NT2/D1 (cell line): ENCODE results near the gene MPPED1.
A peak's percentile ranks its signal among the peaks of the same experiment; 100 is the strongest.

Experiments
- DNase-seq: peaks from one replicate; pipeline ENCODE4 v3.0.0-alpha.2; 2011; ENCODE audit warnings: low read depth, low spot score
- H3K27me3 ChIP-seq: 2 replicates; pipeline ENCODE4 v1.6.0; 2011; ENCODE audit warnings: mild to moderate bottlenecking; ENCODE audit not compliant: insufficient read length, insufficient read depth
- H3K36me3 ChIP-seq: 2 replicates; pipeline ENCODE4 v1.6.1; 2011; ENCODE audit warnings: mild to moderate bottlenecking, low read length, mixed read lengths; ENCODE audit not compliant: insufficient read depth, insufficient read length
- H3K4me1 ChIP-seq: 2 replicates; pipeline ENCODE4 v1.5.1; 2011; ENCODE audit not compliant: insufficient read depth, insufficient read length
- H3K4me3 ChIP-seq: 2 replicates; pipeline ENCODE4 v1.5.1; 2011; ENCODE audit warnings: low read depth; ENCODE audit not compliant: insufficient read length
- H3K9ac ChIP-seq: 2 replicates; pipeline ENCODE4 v1.6.0; 2011; ENCODE audit warnings: low read depth; ENCODE audit not compliant: insufficient read length
- H3K9me3 ChIP-seq: 2 replicates; pipeline ENCODE4 v1.5.1; 2011; ENCODE audit warnings: mild to moderate bottlenecking, low read length; ENCODE audit not compliant: insufficient read depth
- SUZ12 ChIP-seq: IDR thresholded peaks from 2 replicates; pipeline ENCODE4 v1.6.1; 2011; ENCODE audit not compliant: insufficient read length, insufficient read depth; ENCODE audit errors: extremely low read depth
- YY1 ChIP-seq: IDR thresholded peaks from 2 replicates; pipeline ENCODE4 v1.6.1; 2011; ENCODE audit not compliant: insufficient read length, insufficient read depth
- ZNF274 ChIP-seq: IDR thresholded peaks from 2 replicates; pipeline ENCODE4 v1.6.1; 2011; ENCODE audit warnings: mild to moderate bottlenecking, low read depth, low read length

Gene MPPED1

GRCh38 chr22:43393844-43394474 is 17.9 kb upstream of the MPPED1 start:
- Histone ChIP-seq H3K9me3 (no peaks in the 10 kb centered on the region), H3K4me1 (peaks cover 11% of the 10 kb centered on the region), H3K36me3 (no peaks in the 10 kb centered on the region), H3K4me3 (no peak overlapping the region), H3K9ac (no peak overlapping the region), H3K27me3 (no peaks in the 10 kb centered on the region)
- TF ChIP-seq SUZ12 (no peak), ZNF274 (no peak), YY1 (no peak)
- DNase-seq = no peak

GRCh38 chr22:43395086-43395695 is 16.6 kb upstream of the MPPED1 start:
- H3K36me3 ChIP-seq = no peaks in the 10 kb centered on the region
- DNase-seq = no peak
- H3K4me1 ChIP-seq = peaks cover 11% of the 10 kb centered on the region
- H3K9ac ChIP-seq = no peak overlapping the region
- no peak for TF ChIP-seq YY1
- TF ChIP-seq SUZ12 = no peak
- TF ChIP-seq ZNF274 = no peak
- no peak overlapping the region for H3K4me3 ChIP-seq
- no peaks in the 10 kb centered on the region for H3K9me3 ChIP-seq
- no peaks in the 10 kb centered on the region for H3K27me3 ChIP-seq

GRCh38 chr22:43396321-43396933 is 15.4 kb upstream of the MPPED1 start:
- H3K4me3 ChIP-seq = no peak overlapping the region
- peaks cover 11% of the 10 kb centered on the region for H3K4me1 ChIP-seq
- H3K9me3 ChIP-seq = no peaks in the 10 kb centered on the region
- TF ChIP-seq SUZ12 = no peak
- no peak for TF ChIP-seq ZNF274
- no peak for TF ChIP-seq YY1
- H3K27me3 ChIP-seq = no peaks in the 10 kb centered on the region
- no peaks in the 10 kb centered on the region for H3K36me3 ChIP-seq
- peak overlapping the region; percentile 50 for H3K9ac ChIP-seq
- no peak for DNase-seq

GRCh38 chr22:43396934-43397457 is 14.8 kb upstream of the MPPED1 start:
- Histone ChIP-seq H3K9me3 (no peaks in the 10 kb centered on the region), H3K27me3 (no peaks in the 10 kb centered on the region), H3K9ac (peak overlapping the region; percentile 50), H3K4me3 (no peak overlapping the region), H3K36me3 (no peaks in the 10 kb centered on the region), H3K4me1 (peaks cover 11% of the 10 kb centered on the region)
- TF ChIP-seq SUZ12 (no peak), YY1 (no peak), ZNF274 (no peak)
- DNase-seq = no peak

- H3K36me3 ChIP-seq = no peaks in the 10 kb centered on the region
- H3K4me3 ChIP-seq = no peak overlapping the region
- H3K4me1 ChIP-seq = peaks cover 11% of the 10 kb centered on the region
- DNase-seq = no peak
- TF ChIP-seq ZNF274 (no peak), YY1 (no peak), SUZ12 (no peak)
- no peak overlapping the region for H3K9ac ChIP-seq
- H3K27me3 ChIP-seq = no peaks in the 10 kb centered on the region
- H3K9me3 ChIP-seq = no peaks in the 10 kb centered on the region
Observed at GRCh38 chr22:43397766-43398165, 14.0 kb upstream of the MPPED1 start.

GRCh38 chr22:43398246-43398645 is 13.6 kb upstream of the MPPED1 start:
- no peaks in the 10 kb centered on the region for H3K9me3 ChIP-seq
- peaks cover 11% of the 10 kb centered on the region for H3K4me1 ChIP-seq
- DNase-seq = no peak
- no peaks in the 10 kb centered on the region for H3K27me3 ChIP-seq
- H3K4me3 ChIP-seq = no peak overlapping the region
- H3K9ac ChIP-seq = no peak overlapping the region
- TF ChIP-seq YY1 (no peak), SUZ12 (no peak), ZNF274 (no peak)
- no peaks in the 10 kb centered on the region for H3K36me3 ChIP-seq

GRCh38 chr22:43398910-43399309 is 12.9 kb upstream of the MPPED1 start:
- H3K9ac ChIP-seq = no peak overlapping the region
- H3K9me3 ChIP-seq = no peaks in the 10 kb centered on the region
- no peaks in the 10 kb centered on the region for H3K36me3 ChIP-seq
- peaks cover 7% of the 10 kb centered on the region for H3K4me1 ChIP-seq
- TF ChIP-seq ZNF274 = no peak
- TF ChIP-seq SUZ12 = no peak
- TF ChIP-seq YY1 = no peak
- no peak overlapping the region for H3K4me3 ChIP-seq
- no peak for DNase-seq
- H3K27me3 ChIP-seq = no peaks in the 10 kb centered on the region
